H1 (cell line): Measurements from ENCODE around the gene ARHGEF11. TPM values are rescaled to one million over a fixed set of nuclear protein-coding genes. Genes with fewer than 3 reads are reported as not detected.

ENCODE experiments used
- CBX5 ChIP-seq: fragments of 300-800, 300-1000 bp; sonication (generic); IDR thresholded peaks from 2 replicates; pipeline ENCODE4 v1.7.1; 2016; ENCODE audit warnings: antibody characterized with exemption, low read length, low read depth
- EGR1 ChIP-seq: IDR thresholded peaks from 2 replicates; pipeline ENCODE4 v1.6.1; 2011; ENCODE audit warnings: low read depth, low read length, borderline replicate concordance
- polyA plus RNA-seq, 7 experiments: library from polyadenylated mRNA; depleted of rRNA in 3 of 7; stranded (reverse) in 5 of 7; unstranded in 2 of 7; fragments of >200 nt in 5 of 7; fragments of 200-250 nt in 2 of 7; gene quantifications; 1 replicate in 5 of 7; 2 replicates in 1 of 7; 4 replicates in 1 of 7; pipeline versions ENCODE4 v1.2.1 to v1.2.3, GENCODE V29; 2011 to 2013; ENCODE audit warnings: missing spikeins in 2 of 7, mixed read lengths in 2 of 7
- total RNA-seq: library from RNA; stranded (reverse); fragmentation: NEBNext Ultra II Directional; extraction: Animal tissue kit (Norgen Biotek cat#: 25700); gene quantifications from 2 replicates; pipeline ENCODE4 v1.2.1, GENCODE V29; 2021

The ARHGEF11 gene
- total and polyA plus RNA-seq, 2 of the 8 experiments (the other 6 are each of a cell fraction or from before 2014, with no cell fraction given), result 19.9 to 33.1 TPM

GRCh38 chr1:156896490-156897033 lies 149.0 kb downstream of the ARHGEF11 start (continued):
- TF ChIP-seq CBX5 (no peak), EGR1 (no peak)
